ENCODE measurements around the gene TET1.

GRCh38 chr10:68721673-68722335, 161.7 kb downstream of the TET1 start:
- TF ChIP-seq EZH2phosphoT487 (IDR thresholded peaks at IDR 0.05; ENCODE audit: insufficient read depth, low read depth) (no peak), EZH2 (IDR thresholded peaks at IDR 0.05; ENCODE audit: insufficient read depth, poor library complexity, severe bottlenecking) (no peak)
